IMR-90 (cell line): ENCODE results near the gene PPP1R13B.

Source experiments
- CTCF ChIP-seq: conservative IDR thresholded peaks from 2 replicates; pipeline ENCODE4 v1.5.1; 2012; ENCODE audit warnings: mild to moderate bottlenecking, low read depth, low read length, improper control_type of control experiment
- FOS ChIP-seq: fragments of 150-350 bp; IDR thresholded peaks from 2 replicates; pipeline ENCODE4 v1.6.1; 2016; ENCODE audit warnings: low read depth, low read length
- MAZ ChIP-seq: IDR thresholded peaks from 2 replicates; pipeline ENCODE4 v1.6.1; 2012; ENCODE audit warnings: low read depth, mild to moderate bottlenecking, low read length, improper control_type of control experiment, moderate library complexity, borderline replicate concordance
- POLR2A ChIP-seq: IDR thresholded peaks from 2 replicates; pipeline ENCODE4 v1.6.1; 2012; ENCODE audit warnings: mild to moderate bottlenecking, low read depth, low read length
- RFX5 ChIP-seq: IDR thresholded peaks from 2 replicates; pipeline ENCODE4 v1.8.0; 2012; ENCODE audit warnings: low read depth, mild to moderate bottlenecking, low read length, moderate library complexity
- SMC3 ChIP-seq: fragments of 150-350 bp; IDR thresholded peaks from 2 replicates; pipeline ENCODE4 v1.6.1; 2016; ENCODE audit warnings: low read depth, mild to moderate bottlenecking, antibody characterized with exemption, low read length, moderate library complexity

- TF ChIP-seq CTCF (no peak), FOS (no peak), POLR2A (no peak), MAZ (no peak), RFX5 (no peak), SMC3 (no peak)
These were observed 40.3 kb upstream of the PPP1R13B start for GRCh38 chr14:103887557-103888115.
